Measurements from ENCODE around the gene NREP. TPM values are rescaled to one million over a fixed set of nuclear protein-coding genes. Genes with fewer than 3 reads are reported as not detected.

The NREP gene
- total and polyA plus RNA-seq, 4 donors: 3.0 to 82.7 (median 9.8) TPM

DNA sequence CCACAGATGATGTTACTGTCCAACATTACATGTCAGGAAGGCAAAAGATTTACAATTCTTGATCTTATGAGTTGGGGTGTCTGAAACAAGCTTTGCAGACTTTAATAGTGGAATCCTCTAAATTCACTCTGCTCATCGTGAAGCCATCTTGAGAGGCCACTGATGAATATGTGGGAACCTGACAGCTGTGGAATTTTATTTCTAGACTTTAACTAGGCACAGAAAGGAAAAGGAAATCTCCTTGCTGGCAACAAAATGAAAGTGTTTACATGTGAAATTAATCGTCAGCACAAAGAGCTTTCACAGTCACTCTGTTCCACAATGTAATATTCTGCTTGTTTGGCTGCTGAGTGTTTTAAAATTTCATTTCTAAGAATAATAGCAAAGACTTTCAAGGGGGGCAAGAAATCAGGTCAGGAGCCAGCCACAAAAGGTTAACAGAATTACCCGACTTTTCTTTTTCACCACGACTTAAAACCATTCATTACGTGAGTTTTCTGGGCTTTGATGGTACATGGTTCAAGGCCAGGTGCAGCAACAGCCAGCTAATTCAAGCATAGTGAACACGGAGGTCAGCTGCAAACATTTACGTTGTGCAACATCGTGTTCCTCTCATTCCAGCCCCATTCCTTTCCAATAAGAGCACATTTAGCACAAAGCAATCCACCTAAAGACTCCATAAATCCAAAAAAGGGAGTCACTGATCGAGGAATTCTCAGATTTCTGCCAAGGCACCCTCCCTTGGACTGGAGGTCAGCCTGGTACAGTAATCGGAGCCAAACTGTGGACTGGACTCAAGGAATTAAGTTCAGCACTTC, 14.6 kb downstream of the NREP start (continued):
- TF ChIP-seq, protein P1, sequence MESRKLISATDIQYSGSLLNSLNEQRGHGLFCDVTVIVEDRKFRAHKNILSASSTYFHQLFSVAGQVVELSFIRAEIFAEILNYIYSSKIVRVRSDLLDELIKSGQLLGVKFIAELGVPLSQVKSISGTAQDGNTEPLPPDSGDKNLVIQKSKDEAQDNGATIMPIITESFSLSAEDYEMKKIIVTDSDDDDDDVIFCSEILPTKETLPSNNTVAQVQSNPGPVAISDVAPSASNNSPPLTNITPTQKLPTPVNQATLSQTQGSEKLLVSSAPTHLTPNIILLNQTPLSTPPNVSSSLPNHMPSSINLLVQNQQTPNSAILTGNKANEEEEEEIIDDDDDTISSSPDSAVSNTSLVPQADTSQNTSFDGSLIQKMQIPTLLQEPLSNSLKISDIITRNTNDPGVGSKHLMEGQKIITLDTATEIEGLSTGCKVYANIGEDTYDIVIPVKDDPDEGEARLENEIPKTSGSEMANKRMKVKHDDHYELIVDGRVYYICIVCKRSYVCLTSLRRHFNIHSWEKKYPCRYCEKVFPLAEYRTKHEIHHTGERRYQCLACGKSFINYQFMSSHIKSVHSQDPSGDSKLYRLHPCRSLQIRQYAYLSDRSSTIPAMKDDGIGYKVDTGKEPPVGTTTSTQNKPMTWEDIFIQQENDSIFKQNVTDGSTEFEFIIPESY (IDR thresholded peaks at IDR 0.05): peak; percentile 66
- TF ChIP-seq GABPA (IDR thresholded peaks at IDR 0.05 in 1 of 2, conservative IDR thresholded peaks at IDR 0.05 in 1 of 2): no peak
- TF ChIP-seq RAD21 (IDR thresholded peaks at IDR 0.05): peak; percentile 43 to 45
- peak; percentile 76 for TF ChIP-seq NR2F2 (IDR thresholded peaks at IDR 0.05)
- peak; percentile 84 for TF ChIP-seq SP1 (IDR thresholded peaks at IDR 0.05)
- TF ChIP-seq HNF4G (IDR thresholded peaks at IDR 0.05): peak; percentile 70
- TF ChIP-seq, protein P2, sequence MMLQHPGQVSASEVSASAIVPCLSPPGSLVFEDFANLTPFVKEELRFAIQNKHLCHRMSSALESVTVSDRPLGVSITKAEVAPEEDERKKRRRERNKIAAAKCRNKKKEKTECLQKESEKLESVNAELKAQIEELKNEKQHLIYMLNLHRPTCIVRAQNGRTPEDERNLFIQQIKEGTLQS (IDR thresholded peaks at IDR 0.05): peak; percentile 63

DNA sequence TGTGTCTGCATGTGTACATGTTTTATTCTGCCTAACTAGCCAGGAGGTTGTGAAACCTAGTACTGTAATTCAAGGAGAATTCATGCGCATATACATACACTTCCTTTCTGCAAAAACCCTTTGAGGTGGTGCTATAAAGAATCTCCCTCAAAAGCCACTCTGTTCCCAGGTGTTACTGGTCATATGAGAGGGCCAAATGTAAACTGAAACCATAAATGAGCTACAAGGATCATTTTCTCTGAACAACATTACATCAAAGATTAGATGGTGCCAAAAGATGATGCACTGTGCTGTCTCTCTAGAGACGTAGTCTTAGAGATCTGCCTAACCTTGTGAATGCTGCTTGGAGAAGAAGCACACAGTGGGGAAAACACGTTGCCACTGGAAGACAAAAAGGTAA, 15.7 kb downstream of the NREP start:
- WGBS: 76% methylated on average over 3 of the region's 3 CpGs
- no peak for DNase-seq (ENCODE audit: low spot score)
- H3K27me3 ChIP-seq (ENCODE audit: control insufficient read depth in 4 of 4, insufficient read depth in 4 of 4, low read length in 3 of 4): no peaks in the 10 kb centered on the region

DNA sequence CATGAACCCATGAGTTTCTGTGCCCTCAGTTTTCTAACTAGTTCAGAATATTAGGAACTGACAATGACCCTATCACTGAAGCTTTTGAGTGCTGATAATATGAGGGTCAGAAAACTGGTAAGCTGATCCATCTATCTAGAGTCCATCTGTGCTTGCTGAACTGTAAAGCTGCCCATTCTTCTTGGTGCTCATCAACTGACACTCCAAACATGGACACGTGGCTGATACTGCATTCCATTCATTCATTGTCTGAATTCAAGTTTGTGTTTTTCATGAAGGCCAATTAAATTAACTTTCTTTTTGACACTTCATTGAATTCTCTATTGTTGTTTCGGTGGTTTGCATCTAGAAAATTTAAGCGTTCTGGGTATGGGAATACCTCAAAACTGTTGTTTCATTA, 17.6 kb downstream of the NREP start:
- H3K27me3 ChIP-seq (ENCODE audit: control insufficient read depth in 4 of 4, insufficient read depth in 4 of 4, low read length in 3 of 4): no peaks in the 10 kb centered on the region
- peaks cover 7 to 82% (median 66%) of the 10 kb centered on the region in 4 donors for H3K4me1 ChIP-seq (ENCODE audit: control insufficient read depth in 4 of 4, insufficient read depth in 4 of 4, low read length in 3 of 4)
- H3K9ac ChIP-seq (ENCODE audit: low read depth in 1 of 2, low read length in 2 of 2): no peak overlapping the region
- peak overlapping the region in 1 of 2 donors; percentile 69 for H3K27ac ChIP-seq (ENCODE audit: low read depth in 1 of 2, low read length in 2 of 2)
- WGBS: 92% methylated on average over 3 of the region's 3 CpGs
- H3K4me3 ChIP-seq (ENCODE audit: low read depth in 1 of 3, low read length in 3 of 3): no peak overlapping the region
- no peak for DNase-seq (ENCODE audit: low spot score)
- TF ChIP-seq RXRA (IDR thresholded peaks at IDR 0.05) (no peak), HNF4A (conservative IDR thresholded peaks at IDR 0.05) (no peak), YY1 (IDR thresholded peaks at IDR 0.05) (no peak), SP1 (IDR thresholded peaks at IDR 0.05) (no peak), EGR1 (IDR thresholded peaks at IDR 0.05; ENCODE audit: low read depth in 2 of 2) (no peak), RAD21 (IDR thresholded peaks at IDR 0.05) (no peak), JUND (IDR thresholded peaks at IDR 0.05) (no peak), TAF1 (conservative IDR thresholded peaks at IDR 0.05) (no peak), GABPA (IDR thresholded peaks at IDR 0.05 in 1 of 2, conservative IDR thresholded peaks at IDR 0.05 in 1 of 2) (no peak), HNF4G (IDR thresholded peaks at IDR 0.05) (no peak), FOXA2 (IDR thresholded peaks at IDR 0.05) (no peak), NR2F2 (IDR thresholded peaks at IDR 0.05) (no peak), FOXA1 (IDR thresholded peaks at IDR 0.05) (no peak)
- TF ChIP-seq, protein P3, sequence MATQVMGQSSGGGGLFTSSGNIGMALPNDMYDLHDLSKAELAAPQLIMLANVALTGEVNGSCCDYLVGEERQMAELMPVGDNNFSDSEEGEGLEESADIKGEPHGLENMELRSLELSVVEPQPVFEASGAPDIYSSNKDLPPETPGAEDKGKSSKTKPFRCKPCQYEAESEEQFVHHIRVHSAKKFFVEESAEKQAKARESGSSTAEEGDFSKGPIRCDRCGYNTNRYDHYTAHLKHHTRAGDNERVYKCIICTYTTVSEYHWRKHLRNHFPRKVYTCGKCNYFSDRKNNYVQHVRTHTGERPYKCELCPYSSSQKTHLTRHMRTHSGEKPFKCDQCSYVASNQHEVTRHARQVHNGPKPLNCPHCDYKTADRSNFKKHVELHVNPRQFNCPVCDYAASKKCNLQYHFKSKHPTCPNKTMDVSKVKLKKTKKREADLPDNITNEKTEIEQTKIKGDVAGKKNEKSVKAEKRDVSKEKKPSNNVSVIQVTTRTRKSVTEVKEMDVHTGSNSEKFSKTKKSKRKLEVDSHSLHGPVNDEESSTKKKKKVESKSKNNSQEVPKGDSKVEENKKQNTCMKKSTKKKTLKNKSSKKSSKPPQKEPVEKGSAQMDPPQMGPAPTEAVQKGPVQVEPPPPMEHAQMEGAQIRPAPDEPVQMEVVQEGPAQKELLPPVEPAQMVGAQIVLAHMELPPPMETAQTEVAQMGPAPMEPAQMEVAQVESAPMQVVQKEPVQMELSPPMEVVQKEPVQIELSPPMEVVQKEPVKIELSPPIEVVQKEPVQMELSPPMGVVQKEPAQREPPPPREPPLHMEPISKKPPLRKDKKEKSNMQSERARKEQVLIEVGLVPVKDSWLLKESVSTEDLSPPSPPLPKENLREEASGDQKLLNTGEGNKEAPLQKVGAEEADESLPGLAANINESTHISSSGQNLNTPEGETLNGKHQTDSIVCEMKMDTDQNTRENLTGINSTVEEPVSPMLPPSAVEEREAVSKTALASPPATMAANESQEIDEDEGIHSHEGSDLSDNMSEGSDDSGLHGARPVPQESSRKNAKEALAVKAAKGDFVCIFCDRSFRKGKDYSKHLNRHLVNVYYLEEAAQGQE (IDR thresholded peaks at IDR 0.05): no peak
- TF ChIP-seq, protein P4, sequence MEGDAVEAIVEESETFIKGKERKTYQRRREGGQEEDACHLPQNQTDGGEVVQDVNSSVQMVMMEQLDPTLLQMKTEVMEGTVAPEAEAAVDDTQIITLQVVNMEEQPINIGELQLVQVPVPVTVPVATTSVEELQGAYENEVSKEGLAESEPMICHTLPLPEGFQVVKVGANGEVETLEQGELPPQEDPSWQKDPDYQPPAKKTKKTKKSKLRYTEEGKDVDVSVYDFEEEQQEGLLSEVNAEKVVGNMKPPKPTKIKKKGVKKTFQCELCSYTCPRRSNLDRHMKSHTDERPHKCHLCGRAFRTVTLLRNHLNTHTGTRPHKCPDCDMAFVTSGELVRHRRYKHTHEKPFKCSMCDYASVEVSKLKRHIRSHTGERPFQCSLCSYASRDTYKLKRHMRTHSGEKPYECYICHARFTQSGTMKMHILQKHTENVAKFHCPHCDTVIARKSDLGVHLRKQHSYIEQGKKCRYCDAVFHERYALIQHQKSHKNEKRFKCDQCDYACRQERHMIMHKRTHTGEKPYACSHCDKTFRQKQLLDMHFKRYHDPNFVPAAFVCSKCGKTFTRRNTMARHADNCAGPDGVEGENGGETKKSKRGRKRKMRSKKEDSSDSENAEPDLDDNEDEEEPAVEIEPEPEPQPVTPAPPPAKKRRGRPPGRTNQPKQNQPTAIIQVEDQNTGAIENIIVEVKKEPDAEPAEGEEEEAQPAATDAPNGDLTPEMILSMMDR (IDR thresholded peaks at IDR 0.05; ENCODE audit: low read depth, low read length, missing input control): no peak
- TF ChIP-seq, protein P1 (IDR thresholded peaks at IDR 0.05): no peak
- TF ChIP-seq, protein P2 (IDR thresholded peaks at IDR 0.05): no peak
- TF ChIP-seq, protein P5, sequence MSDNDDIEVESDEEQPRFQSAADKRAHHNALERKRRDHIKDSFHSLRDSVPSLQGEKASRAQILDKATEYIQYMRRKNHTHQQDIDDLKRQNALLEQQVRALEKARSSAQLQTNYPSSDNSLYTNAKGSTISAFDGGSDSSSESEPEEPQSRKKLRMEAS (IDR thresholded peaks at IDR 0.05): no peak
- H3K9me3 ChIP-seq (ENCODE audit: control insufficient read depth in 4 of 4, low read length in 3 of 4): no peaks in the 10 kb centered on the region
- peaks cover 0 to 4% (median 0%) of the 10 kb centered on the region in 4 donors for H3K36me3 ChIP-seq (ENCODE audit: control insufficient read depth in 4 of 4, insufficient read depth in 3 of 4, low read depth in 1 of 4, low read length in 3 of 4)

More for the DNA sequence above, 15.7 kb downstream of the NREP start:
- Histone ChIP-seq H3K9ac (ENCODE audit: low read depth in 1 of 2, low read length in 2 of 2) (no peak overlapping the region), H3K9me3 (ENCODE audit: control insufficient read depth in 4 of 4, low read length in 3 of 4) (no peaks in the 10 kb centered on the region), H3K4me1 (ENCODE audit: control insufficient read depth in 4 of 4, insufficient read depth in 4 of 4, low read length in 3 of 4) (peaks cover 9 to 82% (median 59%) of the 10 kb centered on the region in 4 donors), H3K27ac (ENCODE audit: low read depth in 1 of 2, low read length in 2 of 2) (peak overlapping the region in 1 of 2 donors; percentile 36), H3K4me3 (ENCODE audit: low read depth in 1 of 3, low read length in 3 of 3) (no peak overlapping the region), H3K36me3 (ENCODE audit: control insufficient read depth in 4 of 4, insufficient read depth in 3 of 4, low read depth in 1 of 4, low read length in 3 of 4) (peaks cover 0 to 4% (median 0%) of the 10 kb centered on the region in 4 donors)
- TF ChIP-seq RAD21 (IDR thresholded peaks at IDR 0.05) (no peak), TAF1 (conservative IDR thresholded peaks at IDR 0.05) (no peak)

Data from liver (tissue), 9 donors.